Measurements from ENCODE around the gene STK35.

The STK35 gene

GRCh38 chr20:2101865-2102584, 398 bp downstream of the STK35 start:
- Histone ChIP-seq H3K4me3 (peak overlapping the region; percentile 91), H3K27ac (peak overlapping the region; percentile 98)

DNA sequence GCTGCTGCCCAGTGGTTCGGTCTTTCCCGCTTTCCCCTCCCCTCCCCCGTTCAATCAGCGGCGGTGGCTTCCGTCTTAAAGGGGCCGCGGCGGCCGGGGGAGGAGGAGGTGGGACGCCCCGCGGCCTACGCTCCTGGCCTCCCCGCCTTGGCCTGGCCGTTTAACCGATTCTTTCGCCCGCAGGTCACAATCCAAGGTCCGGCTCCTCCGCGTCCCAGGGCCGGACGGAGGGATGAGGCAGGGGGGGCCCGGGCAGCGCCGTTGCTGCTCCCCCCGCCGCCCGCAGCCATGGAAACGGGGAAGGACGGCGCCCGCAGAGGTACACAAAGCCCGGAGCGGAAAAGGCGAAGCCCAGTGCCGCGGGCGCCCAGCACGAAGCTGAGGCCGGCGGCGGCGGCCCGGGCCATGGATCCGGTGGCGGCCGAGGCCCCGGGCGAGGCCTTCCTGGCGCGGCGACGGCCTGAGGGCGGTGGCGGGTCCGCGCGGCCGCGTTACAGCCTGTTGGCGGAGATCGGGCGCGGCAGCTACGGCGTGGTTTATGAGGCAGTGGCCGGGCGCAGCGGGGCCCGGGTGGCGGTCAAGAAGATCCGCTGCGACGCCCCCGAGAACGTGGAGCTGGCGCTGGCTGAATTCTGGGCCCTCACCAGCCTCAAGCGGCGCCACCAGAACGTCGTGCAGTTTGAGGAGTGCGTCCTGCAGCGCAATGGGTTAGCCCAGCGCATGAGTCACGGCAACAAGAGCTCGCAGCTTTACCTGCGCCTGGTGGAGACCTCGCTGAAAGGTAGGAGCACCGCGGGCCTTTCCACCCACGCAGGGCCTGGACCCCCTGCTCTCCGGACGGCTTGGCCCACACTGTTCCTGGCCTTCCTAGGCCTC, 1.2 kb downstream of the STK35 start:
- Histone ChIP-seq H3K36me3 (ENCODE audit: insufficient read depth, low read length) (peaks cover 39% of the 10 kb centered on the region), H3K9me3 (ENCODE audit: low read depth, low read length) (no peaks in the 10 kb centered on the region), H3K27ac (peak overlapping the region; percentile 98), H3K4me3 (peak overlapping the region; percentile 91), H3K9ac (ENCODE audit: insufficient read length) (peak overlapping the region; percentile 96)
- TF ChIP-seq FOXP2 (optimal IDR thresholded peaks at IDR 0.05; ENCODE audit: control extremely low read depth, extremely low read length, insufficient read depth): no peak
- peak; percentile 67; the same call in 1 of the 2 replicates for TF ChIP-seq POLR2AphosphoS5 (IDR thresholded peaks at IDR 0.05; ENCODE audit: borderline replicate concordance, low read depth, low read length)
- TF ChIP-seq EZH2 (IDR thresholded peaks at IDR 0.05): no peak
- DNase-seq (ENCODE audit: low read depth, low spot score): no peak

More at GRCh38 chr20:2101865-2102584, 398 bp downstream of the STK35 start:
- no peak for TF ChIP-seq EZH2 (IDR thresholded peaks at IDR 0.05)
- peak; percentile 72 for TF ChIP-seq POLR2AphosphoS5 (IDR thresholded peaks at IDR 0.05; ENCODE audit: borderline replicate concordance, low read depth, low read length)
- Histone ChIP-seq H3K36me3 (ENCODE audit: insufficient read depth, low read length) (peaks cover 32% of the 10 kb centered on the region), H3K9me3 (ENCODE audit: low read depth, low read length) (no peaks in the 10 kb centered on the region), H3K9ac (ENCODE audit: insufficient read length) (peak overlapping the region; percentile 96)
- DNase-seq (ENCODE audit: low read depth, low spot score): peak; percentile 73

GRCh38 chr20:2103461-2104153, 2.0 kb downstream of the STK35 start:
- DNase-seq (ENCODE audit: low read depth, low spot score): no peak
- no peak for TF ChIP-seq FOXP2 (optimal IDR thresholded peaks at IDR 0.05; ENCODE audit: control extremely low read depth, extremely low read length, insufficient read depth)
- Histone ChIP-seq H3K9me3 (ENCODE audit: low read depth, low read length) (no peaks in the 10 kb centered on the region), H3K4me3 (peak overlapping the region; percentile 91), H3K27ac (no peak overlapping the region), H3K36me3 (ENCODE audit: insufficient read depth, low read length) (peaks cover 41% of the 10 kb centered on the region), H3K9ac (ENCODE audit: insufficient read length) (peak overlapping the region; percentile 96)

GRCh38 chr20:2104236-2104635, 2.6 kb downstream of the STK35 start:
- Histone ChIP-seq H3K36me3 (ENCODE audit: insufficient read depth, low read length) (peaks cover 48% of the 10 kb centered on the region), H3K9ac (ENCODE audit: insufficient read length) (peak overlapping the region; percentile 96), H3K4me3 (peak overlapping the region; percentile 91), H3K9me3 (ENCODE audit: low read depth, low read length) (no peaks in the 10 kb centered on the region), H3K27ac (no peak overlapping the region)
- TF ChIP-seq FOXP2 (optimal IDR thresholded peaks at IDR 0.05; ENCODE audit: control extremely low read depth, extremely low read length, insufficient read depth) (no peak), POLR2AphosphoS5 (IDR thresholded peaks at IDR 0.05; ENCODE audit: borderline replicate concordance, low read depth, low read length) (no peak), EZH2 (IDR thresholded peaks at IDR 0.05) (no peak)
- DNase-seq (ENCODE audit: low read depth, low spot score): no peak

- no peak overlapping the region for H3K4me3 ChIP-seq
- peaks cover 65% of the 10 kb centered on the region for H3K36me3 ChIP-seq (ENCODE audit: insufficient read depth, low read length)
- no peak overlapping the region for H3K27ac ChIP-seq
- H3K9ac ChIP-seq (ENCODE audit: insufficient read length): no peak overlapping the region
- no peak for DNase-seq (ENCODE audit: low read depth, low spot score)
- TF ChIP-seq POLR2AphosphoS5 (IDR thresholded peaks at IDR 0.05; ENCODE audit: borderline replicate concordance, low read depth, low read length): no peak
- TF ChIP-seq FOXP2 (optimal IDR thresholded peaks at IDR 0.05; ENCODE audit: control extremely low read depth, extremely low read length, insufficient read depth): no peak
- TF ChIP-seq EZH2 (IDR thresholded peaks at IDR 0.05): no peak
- no peaks in the 10 kb centered on the region for H3K9me3 ChIP-seq (ENCODE audit: low read depth, low read length)
Measured at GRCh38 chr20:2108498-2108897, 6.9 kb downstream of the STK35 start.

DNA sequence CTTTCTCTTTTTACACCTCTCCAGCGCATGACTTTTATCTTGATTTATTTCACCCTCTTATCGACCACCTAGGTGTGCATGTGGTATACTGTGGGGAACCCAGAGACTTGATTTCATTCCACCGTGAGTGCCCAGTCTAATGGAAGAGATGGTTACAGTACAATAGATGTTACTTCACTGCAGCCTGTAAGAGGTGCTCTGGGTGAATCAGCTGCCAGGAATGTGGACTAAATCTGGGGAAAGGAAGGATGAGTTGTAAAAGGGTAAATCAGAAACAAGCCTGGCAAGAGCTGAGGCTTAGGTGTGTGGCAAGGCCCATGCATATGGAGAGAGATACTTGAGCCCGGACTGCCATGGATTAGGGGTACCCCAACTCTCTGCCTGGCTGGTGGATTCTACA, 7.4 kb downstream of the STK35 start:
- Histone ChIP-seq H3K36me3 (ENCODE audit: insufficient read depth, low read length) (peaks cover 69% of the 10 kb centered on the region), H3K9me3 (ENCODE audit: low read depth, low read length) (no peaks in the 10 kb centered on the region), H3K27ac (no peak overlapping the region), H3K4me3 (no peak overlapping the region), H3K9ac (ENCODE audit: insufficient read length) (no peak overlapping the region)
- no peak for TF ChIP-seq POLR2AphosphoS5 (IDR thresholded peaks at IDR 0.05; ENCODE audit: borderline replicate concordance, low read depth, low read length)
- no peak for TF ChIP-seq EZH2 (IDR thresholded peaks at IDR 0.05)
- no peak for TF ChIP-seq FOXP2 (optimal IDR thresholded peaks at IDR 0.05; ENCODE audit: control extremely low read depth, extremely low read length, insufficient read depth)
- DNase-seq (ENCODE audit: low read depth, low spot score): no peak

DNA sequence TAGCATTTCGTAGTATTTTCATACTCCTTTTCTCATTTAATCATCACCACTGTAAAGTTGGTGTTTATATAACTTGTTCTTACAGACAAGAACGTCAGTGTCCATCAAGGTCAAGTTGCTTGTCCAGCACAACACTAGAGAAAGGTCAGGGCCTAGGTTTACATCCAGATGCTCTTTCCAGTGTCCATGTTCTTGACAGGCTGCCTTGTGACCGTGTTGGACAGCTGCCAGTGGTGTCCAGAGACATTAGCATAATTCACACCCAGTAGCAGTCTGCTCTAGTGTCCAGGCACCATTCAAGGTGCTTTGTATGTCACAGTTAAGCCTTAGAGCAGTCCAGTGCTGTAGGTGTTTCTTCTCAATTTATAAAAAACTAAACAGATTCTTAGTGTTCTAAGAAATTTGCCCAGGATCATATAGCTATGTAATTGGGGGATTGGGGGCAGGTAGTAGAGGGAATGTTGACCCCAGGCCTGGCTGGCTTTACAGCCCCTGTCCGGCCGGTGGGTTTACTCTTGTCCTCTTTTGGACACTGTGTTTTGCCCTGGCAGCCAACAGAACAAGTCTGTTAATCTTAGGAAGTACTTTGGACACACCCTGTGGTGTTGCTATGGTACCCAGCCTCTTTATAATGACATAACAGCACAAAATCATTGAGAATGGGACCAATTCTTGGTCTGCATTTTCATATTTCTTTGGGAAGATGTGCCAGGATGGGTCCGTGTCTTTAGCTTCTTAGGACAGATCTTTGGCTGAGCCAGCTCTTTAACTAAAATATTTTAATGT, 8.0 kb downstream of the STK35 start:
- Histone ChIP-seq H3K9ac (ENCODE audit: insufficient read length) (no peak overlapping the region), H3K4me3 (no peak overlapping the region), H3K36me3 (ENCODE audit: insufficient read depth, low read length) (peaks cover 64% of the 10 kb centered on the region), H3K27ac (no peak overlapping the region), H3K9me3 (ENCODE audit: low read depth, low read length) (no peaks in the 10 kb centered on the region)
- DNase-seq (ENCODE audit: low read depth, low spot score): no peak
- no peak for TF ChIP-seq EZH2 (IDR thresholded peaks at IDR 0.05)
- no peak for TF ChIP-seq FOXP2 (optimal IDR thresholded peaks at IDR 0.05; ENCODE audit: control extremely low read depth, extremely low read length, insufficient read depth)
- TF ChIP-seq POLR2AphosphoS5 (IDR thresholded peaks at IDR 0.05; ENCODE audit: borderline replicate concordance, low read depth, low read length): no peak

Data from SK-N-MC (cell line).